SHP77 (cell line): Measurements from ENCODE around the gene CAMTA1.

Source experiments
- DNase-seq, 2 experiments: peaks; one replicate each; lab custom pipeline; 2025; lab: John Stamatoyannopoulos, UW

CAMTA1 gene

GRCh38 chr1:7040969-7041695 is 255.9 kb downstream of the CAMTA1 start:
- DNase-seq = no peak

GRCh38 chr1:7042322-7043190 is 257.3 kb downstream of the CAMTA1 start:
- peak; percentile 19 to 36 for DNase-seq

- no peak for DNase-seq
Observed at GRCh38 chr1:7043191-7043549, 257.9 kb downstream of the CAMTA1 start.

DNA sequence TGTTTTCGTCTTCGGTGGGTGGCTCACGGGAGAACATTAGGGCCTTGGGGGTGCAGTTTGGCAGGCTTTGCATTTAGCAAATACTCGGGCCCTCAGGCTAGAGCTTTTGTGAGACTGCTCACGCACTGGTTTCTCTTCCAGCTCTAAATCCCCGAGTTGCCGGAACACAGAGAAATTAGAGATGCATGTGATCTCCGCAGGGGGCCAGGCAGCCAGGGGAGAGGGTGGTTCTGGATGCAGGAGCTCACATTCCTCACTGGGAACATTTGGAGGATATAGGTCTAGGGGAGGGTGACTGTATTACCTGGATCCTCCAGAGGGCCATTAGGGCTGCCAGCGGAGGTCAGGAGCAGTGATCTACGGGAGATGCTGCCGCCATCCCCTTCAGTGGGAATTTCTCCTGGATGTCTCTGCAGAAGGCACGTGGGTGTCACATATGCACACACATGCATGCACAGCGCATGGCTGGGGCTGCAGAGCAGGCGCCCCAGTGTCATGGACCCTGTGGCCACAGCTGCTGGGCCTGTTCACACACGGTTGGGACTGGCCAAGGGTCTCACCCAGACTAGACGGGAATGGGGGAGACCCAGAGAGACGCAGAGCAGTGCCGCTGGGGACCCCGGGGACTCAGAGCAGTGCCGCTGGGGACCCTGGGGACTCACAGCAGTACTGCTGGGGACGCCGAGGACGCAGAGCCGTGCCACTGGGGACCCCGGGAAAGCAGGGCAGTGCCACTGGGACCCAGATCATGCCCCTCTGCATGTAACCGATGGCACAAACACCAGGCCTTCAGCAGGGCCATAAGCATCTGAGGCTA is 258.7 kb downstream of the CAMTA1 start:
- no peak for DNase-seq

GRCh38 chr1:7045897-7046296 is 260.6 kb downstream of the CAMTA1 start:
- DNase-seq = no peak

DNA sequence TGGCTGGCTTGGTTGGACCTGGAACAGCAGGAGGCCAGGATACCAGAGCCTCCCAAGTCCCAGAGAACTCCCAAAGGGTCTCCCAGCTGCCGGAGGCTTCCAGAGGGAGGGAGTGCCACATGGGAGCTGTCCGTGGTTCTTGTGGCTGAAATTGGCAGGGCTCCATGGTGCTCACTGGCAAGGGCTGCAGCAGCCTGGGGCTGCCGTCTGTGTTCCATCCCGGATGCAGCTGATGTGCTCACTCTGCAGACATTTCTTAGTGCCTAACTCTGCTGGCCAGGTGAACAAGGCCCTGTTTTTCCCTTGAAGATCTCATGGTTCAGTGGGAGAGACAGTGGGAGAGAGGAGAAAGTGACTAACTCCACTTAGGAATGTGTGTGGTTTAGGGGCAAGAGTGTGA is 261.1 kb downstream of the CAMTA1 start:
- DNase-seq = peak; percentile 4 to 8

GRCh38 chr1:7046891-7047290 is 261.6 kb downstream of the CAMTA1 start:
- no peak for DNase-seq

- no peak for DNase-seq
Observed at GRCh38 chr1:7047866-7048265, 262.6 kb downstream of the CAMTA1 start.

- DNase-seq = no peak
Observed at GRCh38 chr1:7048395-7048794, 263.1 kb downstream of the CAMTA1 start.

DNA sequence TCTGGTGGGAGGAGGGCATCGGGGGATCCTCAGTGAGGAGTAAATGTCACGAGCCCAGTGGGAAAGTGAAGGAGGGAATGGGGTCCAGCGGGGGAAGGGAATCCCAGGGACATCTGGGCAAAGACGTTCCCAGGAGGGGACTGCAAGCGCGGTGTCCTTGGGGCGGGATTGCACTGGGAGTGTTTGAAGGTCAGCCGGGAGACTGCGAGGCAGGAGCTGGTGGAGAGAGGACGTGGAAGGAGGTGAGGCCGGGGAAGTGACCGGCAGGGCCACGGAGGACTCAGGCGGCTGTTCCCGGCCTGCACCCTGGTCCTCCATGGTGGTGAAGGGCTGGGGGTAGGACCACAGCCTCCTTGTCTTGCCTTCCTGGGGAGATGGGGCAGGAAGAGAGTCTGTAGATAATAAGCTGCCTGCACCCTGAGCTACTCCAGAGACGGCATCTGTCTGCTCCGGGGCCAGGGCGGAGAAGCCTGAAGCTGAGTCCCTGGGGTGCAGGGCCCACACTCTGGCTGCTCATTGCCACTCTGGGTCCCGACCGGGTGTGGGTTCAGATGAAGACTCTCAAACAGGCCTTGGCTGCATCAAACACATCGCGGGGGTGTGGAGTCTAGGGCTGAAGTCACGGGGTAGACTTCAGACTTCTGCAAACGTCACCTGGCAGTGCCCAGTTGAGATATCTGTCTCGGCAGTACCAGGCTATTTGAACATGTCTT is 264.8 kb downstream of the CAMTA1 start:
- DNase-seq = no peak

GRCh38 chr1:7050751-7051665 is 265.8 kb downstream of the CAMTA1 start:
- no peak for DNase-seq

- no peak for DNase-seq
Observed at GRCh38 chr1:7052701-7053100, 267.4 kb downstream of the CAMTA1 start.

- DNase-seq = no peak
Observed at GRCh38 chr1:7060745-7061144, 275.5 kb downstream of the CAMTA1 start.

GRCh38 chr1:7062346-7063061 is 277.2 kb downstream of the CAMTA1 start:
- DNase-seq = no peak

- no peak for DNase-seq
Observed at GRCh38 chr1:7063981-7064380, 278.7 kb downstream of the CAMTA1 start.

DNA sequence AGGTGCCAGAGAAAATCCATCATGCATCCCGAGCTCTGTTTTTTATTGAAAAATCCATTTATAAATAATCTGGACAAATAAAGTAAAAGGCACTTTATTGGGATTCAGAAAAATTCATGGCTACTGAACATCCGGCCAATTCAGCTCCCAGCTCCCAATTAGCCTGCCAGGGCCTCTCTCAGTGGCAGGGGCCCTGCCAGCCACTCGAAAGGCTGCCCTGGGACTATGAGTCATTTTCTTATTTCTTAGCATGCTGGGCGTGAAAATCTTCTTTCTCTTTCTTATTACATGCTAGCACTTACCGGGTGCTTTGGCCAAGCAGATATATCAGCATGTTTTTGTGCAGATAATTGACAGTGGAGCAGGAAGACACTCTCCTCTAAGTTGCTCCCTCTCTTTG is 283.3 kb downstream of the CAMTA1 start:
- no peak for DNase-seq

GRCh38 chr1:7069931-7070330 is 284.7 kb downstream of the CAMTA1 start:
- DNase-seq = no peak

GRCh38 chr1:7070389-7071029 is 285.3 kb downstream of the CAMTA1 start:
- peak; percentile 47 to 65 for DNase-seq

DNA sequence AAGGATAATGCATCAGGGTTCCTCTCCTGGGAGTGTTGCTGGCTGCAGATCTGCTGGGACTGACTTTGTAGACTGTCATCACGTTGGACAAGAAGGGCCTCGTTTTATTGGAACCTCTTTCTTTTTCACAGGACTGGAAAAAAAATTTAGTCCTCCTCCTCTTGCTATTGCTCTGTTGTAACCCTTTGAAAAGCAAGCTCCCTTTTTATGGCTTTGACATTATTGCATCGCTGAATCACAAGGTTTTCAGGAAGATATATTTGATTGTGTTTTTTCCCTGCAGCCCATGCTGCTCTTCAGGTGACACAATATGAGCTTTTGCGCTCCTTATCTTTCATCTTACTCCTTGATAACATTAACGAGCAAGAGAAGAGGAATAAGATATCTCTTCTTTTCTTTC is 290.9 kb downstream of the CAMTA1 start:
- DNase-seq = no peak

- DNase-seq = no peak
Observed at GRCh38 chr1:7076572-7076971, 291.3 kb downstream of the CAMTA1 start.
